GM21619 (cell line): ENCODE results near the gene LGALS12.

Experiments
- ATAC-seq: cut with Tn5 transposase; IDR thresholded peaks from one replicate; pipeline ENCODE4 v1.9.1; 2021; ENCODE audit not compliant: unreplicated experiment

Gene LGALS12

GRCh38 chr11:63558459-63559157 lies 52.7 kb downstream of the LGALS12 start:
- no peak for ATAC-seq

- ATAC-seq, result no peak
Measured at GRCh38 chr11:63560506-63561180, 54.8 kb downstream of the LGALS12 start.

GRCh38 chr11:63563201-63564055 lies 57.5 kb downstream of the LGALS12 start, which contains the start of gene PLAAT2:
Gene PLAAT2, minus strand, starts transcription at chr11:63563379. Its CDS starts 55 bp downstream, at chr11:63563324.
- no peak for ATAC-seq

GRCh38 chr11:63564056-63564774 lies 58.3 kb downstream of the LGALS12 start:
- ATAC-seq, result peak; percentile 61

GRCh38 chr11:63564784-63565350 lies 59.0 kb downstream of the LGALS12 start:
- no peak for ATAC-seq
